HepG2 (cell line): ENCODE data around the gene ZSCAN2. TPM values are rescaled to one million over a fixed set of nuclear protein-coding genes. Genes with fewer than 3 reads are reported as not detected.

Experiments
- JUNB ChIP-seq: sonication (generic); formaldehyde crosslinking; IDR thresholded peaks from 2 replicates; pipeline ENCODE4 v1.8.0; 2022; ENCODE audit warnings: missing genetic modification reagents, mild to moderate bottlenecking, borderline replicate concordance
- MED8 ChIP-seq: sonication (generic); formaldehyde crosslinking; IDR thresholded peaks from 2 replicates; pipeline ENCODE4 v1.8.1; 2023; ENCODE audit warnings: mild to moderate bottlenecking, missing genetic modification reagents; ENCODE audit not compliant: insufficient replicate concordance
- POGK ChIP-seq: sonication (generic); formaldehyde crosslinking; conservative IDR thresholded peaks from 2 replicates; pipeline ENCODE4 v1.8.0; 2022; ENCODE audit warnings: mild to moderate bottlenecking, moderate library complexity, missing genetic modification reagents
- POGZ ChIP-seq: sonication (generic); formaldehyde crosslinking; IDR thresholded peaks from 2 replicates; pipeline ENCODE4 v1.4.0; 2020; ENCODE audit warnings: mild to moderate bottlenecking, missing genetic modification reagents
- SP1 ChIP-seq, 2 experiments: fragments of 450-650 bp in 1 of 2; sonication (generic) in 1 of 2; formaldehyde crosslinking in 1 of 2; IDR thresholded peaks; 2 replicates each; pipeline versions ENCODE4 v1.4.0 to v1.6.1; 2016 to 2020; ENCODE audit warnings: missing genetic modification reagents in 1 of 2
- THAP11 ChIP-seq: IDR thresholded peaks from 2 replicates; pipeline ENCODE4 v1.6.1; 2016; ENCODE audit warnings: missing biosample characterization, missing genetic modification reagents
- ZNF280B ChIP-seq: sonication (generic); formaldehyde crosslinking; IDR thresholded peaks from 2 replicates; pipeline ENCODE4 v1.5.0; 2020; ENCODE audit warnings: missing genetic modification reagents, mild to moderate bottlenecking, borderline replicate concordance
- ZNF343 ChIP-seq: sonication (generic); formaldehyde crosslinking; IDR thresholded peaks from 2 replicates; pipeline ENCODE4 v1.4.0; 2020; ENCODE audit warnings: mild to moderate bottlenecking, missing genetic modification reagents
- ZNF432 ChIP-seq: sonication (generic); formaldehyde crosslinking; IDR thresholded peaks from 2 replicates; pipeline ENCODE4 v1.5.0; 2020; ENCODE audit warnings: missing genetic modification reagents, mild to moderate bottlenecking, borderline replicate concordance
- ZNF691 ChIP-seq: sonication (generic); formaldehyde crosslinking; IDR thresholded peaks from 2 replicates; pipeline ENCODE4 v1.4.0; 2020; ENCODE audit warnings: missing genetic modification reagents, low read depth, mild to moderate bottlenecking, borderline replicate concordance
- ZNF777 ChIP-seq: sonication (generic); formaldehyde crosslinking; IDR thresholded peaks from 2 replicates; pipeline ENCODE4 v1.4.0; 2020; ENCODE audit warnings: missing genetic modification reagents
- ZUFSP ChIP-seq: sonication (generic); formaldehyde crosslinking; IDR thresholded peaks from 2 replicates; pipeline ENCODE4 v1.9.0; 2021; ENCODE audit warnings: missing genetic modification reagents, mild to moderate bottlenecking, borderline replicate concordance
- ZZZ3 ChIP-seq: sonication (generic); formaldehyde crosslinking; IDR thresholded peaks from 2 replicates; pipeline ENCODE4 v1.4.0; 2020; ENCODE audit warnings: missing genetic modification reagents, mild to moderate bottlenecking, borderline replicate concordance
- polyA plus RNA-seq, 8 experiments: library from polyadenylated mRNA; depleted of rRNA in 3 of 8; stranded (reverse) in 7 of 8; unstranded in 1 of 8; fragments of >200 nt; fragmentation: Illumina TruSeq in 4 of 8; extraction: Trizol in 4 of 8; gene quantifications; 2 replicates each; pipeline versions ENCODE4 v1.2.1 to v1.2.3, GENCODE V29; 2011 to 2016; ENCODE audit warnings: low read depth in 4 of 8, missing spikeins in 1 of 8, mixed read lengths in 1 of 8; ENCODE audit not compliant: insufficient read depth in 1 of 8
- total RNA-seq, 5 experiments: library from RNA; depleted of rRNA; stranded (reverse); fragments of >200 nt; fragmentation: Illumina TruSeq; extraction: Trizol; gene quantifications; 2 replicates each; pipeline ENCODE4 v1.2.3, GENCODE V29; 2016; ENCODE audit warnings: low read depth in 1 of 5

The ZSCAN2 gene
- total and polyA plus RNA-seq, 2 of the 13 experiments (the other 11 are each of a cell fraction or from before 2014, with no cell fraction given): 11.4 to 21.5 TPM

GRCh38 chr15:84600687-84601554 is at the start of gene ZSCAN2 (continued):
- TF ChIP-seq POGK: peak; percentile 92
- peak; percentile 63; the same call in 1 of the 2 replicates for TF ChIP-seq ZNF280B (CRISPR knock-in tag)
- TF ChIP-seq ZZZ3 (CRISPR knock-in tag): no peak
- TF ChIP-seq ZNF343 (CRISPR knock-in tag): no peak
- no peak for TF ChIP-seq POGZ (CRISPR knock-in tag)
- TF ChIP-seq ZNF432 (CRISPR knock-in tag): no peak
- TF ChIP-seq JUNB (CRISPR knock-in tag): no peak
- no peak for TF ChIP-seq MED8 (CRISPR knock-in tag)
- no peak for TF ChIP-seq ZUFSP
- TF ChIP-seq ZNF777 (CRISPR knock-in tag): peak; percentile 89
- peak; percentile 98 for TF ChIP-seq THAP11 (CRISPR knock-in tag)
- TF ChIP-seq SP1 (IDR thresholded peaks at IDR 0.05): no peak
- peak; percentile 73 for TF ChIP-seq SP1 (CRISPR knock-in tag; IDR thresholded peaks at IDR 0.05)
- no peak for TF ChIP-seq ZNF691 (CRISPR knock-in tag)
